CD4-positive, alpha-beta T cell treated with Interleukin-1 beta for 1 hour (primary cell): ENCODE measurements around the gene ACP7.

Experiments
- DNase-seq, 2 donors: peaks; one replicate each; pipeline ENCODE4 v3.0.0-alpha.2; 2020 to 2022

Gene ACP7

GRCh38 chr19:39152066-39152465 is 67.9 kb downstream of the ACP7 start:
- no peak for DNase-seq

GRCh38 chr19:39154100-39154628 is 70.0 kb downstream of the ACP7 start:
- no peak for DNase-seq

GRCh38 chr19:39154629-39155100 is 70.5 kb downstream of the ACP7 start:
- no peak for DNase-seq

- DNase-seq = no peak
These were observed 71.0 kb downstream of the ACP7 start for GRCh38 chr19:39155114-39155700.

GRCh38 chr19:39155741-39156140 is 71.6 kb downstream of the ACP7 start:
- DNase-seq = no peak

GRCh38 chr19:39156326-39157230 is 72.4 kb downstream of the ACP7 start:
- no peak for DNase-seq

GRCh38 chr19:39157275-39157996 is 73.3 kb downstream of the ACP7 start:
- no peak for DNase-seq

- no peak for DNase-seq
These were observed 73.8 kb downstream of the ACP7 start for GRCh38 chr19:39157997-39158389.

GRCh38 chr19:39158646-39159260 is 74.6 kb downstream of the ACP7 start:
- no peak for DNase-seq

- no peak for DNase-seq
These were observed 76.3 kb downstream of the ACP7 start for GRCh38 chr19:39160523-39160861.
